RWPE2 (cell line): ENCODE results near the gene ADAM23.

Experiments used
- ATAC-seq: fragments of 200-7000 bp; cut with Tn5 transposase; 3 replicates; pipeline ENCODE4 v1.9.1; 2021; ENCODE audit warnings: low read depth
- DNase-seq: peaks from one replicate; pipeline ENCODE4 v3.0.0-alpha.2; 2020; ENCODE audit warnings: low spot score
- H3K27ac ChIP-seq: fragments of 450-650 bp; 2 replicates; pipeline ENCODE4 v1.5.1; 2017; ENCODE audit warnings: mild to moderate bottlenecking; ENCODE audit not compliant: poor library complexity, severe bottlenecking
- H3K27me3 ChIP-seq: fragments of 250-450 bp; sonication (Bioruptor Pico); 2 replicates; pipeline ENCODE4 v1.5.1; 2021; ENCODE audit warnings: mild to moderate bottlenecking, moderate library complexity; ENCODE audit not compliant: insufficient read depth, poor library complexity, severe bottlenecking
- H3K36me3 ChIP-seq: fragments of 250-450 bp; sonication (Bioruptor Pico); 2 replicates; pipeline ENCODE4 v1.5.1; 2020; ENCODE audit warnings: low read depth, mild to moderate bottlenecking, moderate library complexity
- H3K4me1 ChIP-seq: fragments of 250-450 bp; sonication (Bioruptor Pico); 2 replicates; pipeline ENCODE4 v1.5.1; 2021; ENCODE audit warnings: mild to moderate bottlenecking, moderate library complexity; ENCODE audit not compliant: insufficient read depth, poor library complexity, severe bottlenecking
- H3K4me3 ChIP-seq: fragments of 250-450 bp; sonication (Bioruptor Pico); 2 replicates; pipeline ENCODE4 v1.5.1; 2021; ENCODE audit warnings: mild to moderate bottlenecking, moderate library complexity; ENCODE audit not compliant: severe bottlenecking
- H3K9me3 ChIP-seq: fragments of 250-450 bp; sonication (Bioruptor Pico); 2 replicates; pipeline ENCODE4 v1.5.1; 2021; ENCODE audit warnings: mild to moderate bottlenecking, moderate library complexity; ENCODE audit not compliant: severe bottlenecking
- CTCF ChIP-seq: fragments of 450-650 bp; IDR thresholded peaks from one replicate; pipeline ENCODE4 v1.5.1; 2017; ENCODE audit warnings: mild to moderate bottlenecking, moderate library complexity; ENCODE audit not compliant: poor library complexity, severe bottlenecking

The ADAM23 gene

DNA sequence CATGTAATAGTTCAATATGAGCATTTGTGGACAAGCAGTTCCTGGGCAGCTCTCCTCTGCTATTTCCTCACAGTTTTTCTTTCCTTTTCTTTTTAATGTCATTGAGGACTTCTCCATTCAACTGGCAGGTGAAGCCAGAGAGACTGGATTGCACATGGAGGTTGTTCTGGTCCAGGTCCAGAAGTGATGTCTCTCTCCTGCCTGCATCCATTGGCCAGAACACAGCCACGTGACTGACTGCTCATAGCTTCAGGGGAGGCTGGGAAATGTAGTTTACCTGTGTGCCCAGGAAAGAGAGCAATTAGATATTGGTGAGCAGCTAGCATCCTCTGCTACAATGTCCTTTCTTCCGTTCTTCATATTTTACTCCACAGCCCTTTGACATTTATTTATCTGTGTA, 20.2 kb upstream of the ADAM23 start:
- no peaks in the 10 kb centered on the region for H3K27me3 ChIP-seq
- DNase-seq: no peak
- no peaks in the 10 kb centered on the region for H3K9me3 ChIP-seq
- no peak overlapping the region for H3K27ac ChIP-seq
- no peak for TF ChIP-seq CTCF
- peak; percentile 40; the same call in 1 of the 3 replicates for ATAC-seq
- H3K4me1 ChIP-seq: no peaks in the 10 kb centered on the region
- no peaks in the 10 kb centered on the region for H3K36me3 ChIP-seq
- H3K4me3 ChIP-seq: no peak overlapping the region

GRCh38 chr2:206424134-206424533, 19.2 kb upstream of the ADAM23 start:
- no peak for ATAC-seq
- DNase-seq: no peak

GRCh38 chr2:206428783-206429182, 14.5 kb upstream of the ADAM23 start:
- Histone ChIP-seq H3K4me3 (no peak overlapping the region), H3K4me1 (no peaks in the 10 kb centered on the region), H3K36me3 (no peaks in the 10 kb centered on the region), H3K9me3 (no peaks in the 10 kb centered on the region), H3K27me3 (no peaks in the 10 kb centered on the region), H3K27ac (no peak overlapping the region)
- DNase-seq (no peak), ATAC-seq (no peak)
- no peak for TF ChIP-seq CTCF

More at GRCh38 chr2:206424134-206424533, 19.2 kb upstream of the ADAM23 start:
- H3K27me3 ChIP-seq: no peaks in the 10 kb centered on the region
- TF ChIP-seq CTCF: no peak
- no peak overlapping the region for H3K4me3 ChIP-seq
- no peaks in the 10 kb centered on the region for H3K4me1 ChIP-seq
- no peak overlapping the region for H3K27ac ChIP-seq
- no peaks in the 10 kb centered on the region for H3K36me3 ChIP-seq
- H3K9me3 ChIP-seq: no peaks in the 10 kb centered on the region

DNA sequence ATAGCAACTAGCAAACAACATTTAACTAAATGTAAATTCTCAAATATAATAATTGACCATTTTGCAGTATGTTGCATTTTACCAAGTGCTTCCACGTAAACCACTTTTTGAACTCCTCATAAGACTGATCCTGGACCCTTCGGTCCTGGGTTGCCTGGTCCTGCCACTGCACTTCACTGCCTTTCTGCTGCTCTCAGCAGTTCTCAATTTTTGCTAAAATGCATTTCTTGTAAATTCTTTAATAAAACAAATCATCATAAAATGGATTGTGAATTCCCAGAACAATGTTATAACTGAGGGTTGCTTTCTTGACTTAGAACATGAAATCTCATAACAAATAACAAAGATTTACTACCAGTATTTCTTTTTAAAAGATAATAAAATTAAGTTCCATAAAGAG, 12.9 kb upstream of the ADAM23 start:
- H3K4me1 ChIP-seq: no peaks in the 10 kb centered on the region
- TF ChIP-seq CTCF: no peak
- no peak overlapping the region for H3K4me3 ChIP-seq

DNA sequence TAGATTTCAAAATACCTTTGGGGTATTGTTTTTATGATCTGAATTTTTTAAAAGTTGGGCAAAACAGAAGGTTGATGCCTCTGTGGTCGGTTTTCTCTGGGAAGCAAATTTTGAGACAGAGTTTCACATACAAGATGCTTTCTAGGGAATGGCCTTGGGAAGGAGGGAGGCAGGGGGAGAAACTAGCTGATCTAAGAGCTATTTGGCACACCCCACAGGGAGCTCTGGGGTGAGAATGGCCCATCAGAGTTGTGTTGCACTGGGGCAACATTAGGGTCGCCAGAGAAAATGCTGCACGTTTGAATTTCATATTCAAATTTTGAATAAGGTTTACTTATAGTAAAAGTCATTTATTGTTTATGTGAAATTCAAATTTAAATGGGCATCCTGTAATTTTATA, 11.9 kb upstream of the ADAM23 start:
- H3K9me3 ChIP-seq: no peaks in the 10 kb centered on the region
- TF ChIP-seq CTCF: no peak
- H3K27me3 ChIP-seq: peaks cover 9% of the 10 kb centered on the region
- no peak overlapping the region for H3K27ac ChIP-seq
- ATAC-seq: no peak
- no peak for DNase-seq
- H3K36me3 ChIP-seq: no peaks in the 10 kb centered on the region
- H3K4me3 ChIP-seq: no peak overlapping the region
- H3K4me1 ChIP-seq: no peaks in the 10 kb centered on the region

More for the DNA sequence above, 12.9 kb upstream of the ADAM23 start:
- Histone ChIP-seq H3K27me3 (peaks cover 5% of the 10 kb centered on the region), H3K36me3 (no peaks in the 10 kb centered on the region), H3K27ac (no peak overlapping the region), H3K9me3 (no peaks in the 10 kb centered on the region)
- DNase-seq (no peak), ATAC-seq (no peak)
